Germinal center (tissue), 1 donor: ENCODE results near the gene PRUNE2.
"Not testable (repeated sequence)": the region's sequence is repeated elsewhere in the genome, so short reads cannot be mapped to it uniquely, and the experiment has no call there.

Experiments
- DNase-seq: peaks from one replicate; pipeline ENCODE4 v3.0.0; 2012; ENCODE audit warnings: mixed read lengths, low spot score

The PRUNE2 gene

DNA sequence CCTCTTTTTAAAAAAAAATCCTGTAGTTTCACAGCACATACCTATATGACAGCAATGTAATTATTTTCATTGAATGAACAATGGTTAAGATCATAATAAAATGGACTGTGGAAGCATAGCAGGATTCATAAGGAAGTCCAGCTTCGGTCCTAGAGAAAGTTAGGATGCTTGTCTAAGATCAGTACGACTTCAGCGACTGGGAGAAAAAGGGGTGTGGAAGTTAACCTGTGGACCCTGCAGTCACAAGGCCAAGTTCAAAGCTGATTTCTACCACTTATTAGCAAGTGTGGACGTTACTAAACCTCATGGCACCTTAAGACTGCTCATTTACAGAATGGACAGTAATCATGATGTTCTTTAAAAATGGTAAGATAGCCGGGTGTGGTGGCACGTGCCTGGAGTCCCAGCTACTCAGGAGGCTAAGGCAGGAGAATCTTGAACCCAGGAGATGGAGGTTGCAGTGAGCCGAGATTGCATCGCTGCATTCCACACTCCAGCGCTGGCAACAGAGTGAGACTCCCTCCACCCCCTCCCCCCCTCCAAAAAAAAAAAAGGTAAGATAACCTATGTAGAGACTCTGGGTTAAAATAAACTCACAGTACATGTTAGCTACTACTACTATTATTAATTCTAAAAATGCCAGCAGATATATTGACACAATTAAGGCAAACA lies 213.3 kb downstream of the PRUNE2 start:
- DNase-seq: no peak

DNA sequence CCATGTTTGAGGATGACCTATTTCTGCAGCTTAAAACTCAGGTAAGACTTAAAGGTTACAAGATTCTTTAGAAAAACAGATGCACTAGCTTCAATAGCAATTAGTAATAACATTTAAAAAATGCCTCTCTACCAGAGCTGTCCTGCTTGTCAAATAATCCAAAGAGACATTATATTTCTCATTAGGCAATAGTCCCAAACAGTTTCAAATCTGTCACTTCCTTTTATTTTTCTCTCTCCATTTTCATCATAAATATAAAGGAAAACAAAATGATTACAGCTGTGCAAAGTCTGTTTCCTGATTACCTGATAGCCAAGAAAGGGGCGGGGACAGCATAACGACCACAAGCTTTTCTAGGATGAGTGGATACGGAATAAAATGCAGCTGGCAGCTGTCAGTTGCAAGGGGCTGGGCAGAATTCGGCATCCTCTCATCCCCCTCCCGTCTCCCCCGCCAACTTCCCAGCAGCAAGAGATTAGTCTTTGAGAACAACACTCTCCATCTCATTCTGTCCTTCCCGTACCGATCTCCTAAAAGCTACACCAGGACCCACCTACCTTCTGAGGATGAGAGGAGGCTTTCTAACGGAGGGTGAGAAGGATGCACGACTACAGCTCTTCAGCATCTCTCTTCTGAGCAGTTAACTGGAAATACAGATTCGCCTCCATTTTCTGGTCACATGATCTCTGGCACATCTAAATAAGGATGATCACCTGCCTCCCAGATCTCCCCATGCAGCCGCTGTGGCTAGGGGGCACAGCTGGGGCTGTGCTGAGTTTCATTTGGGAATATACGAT lies 214.2 kb downstream of the PRUNE2 start:
- no peak for DNase-seq

DNA sequence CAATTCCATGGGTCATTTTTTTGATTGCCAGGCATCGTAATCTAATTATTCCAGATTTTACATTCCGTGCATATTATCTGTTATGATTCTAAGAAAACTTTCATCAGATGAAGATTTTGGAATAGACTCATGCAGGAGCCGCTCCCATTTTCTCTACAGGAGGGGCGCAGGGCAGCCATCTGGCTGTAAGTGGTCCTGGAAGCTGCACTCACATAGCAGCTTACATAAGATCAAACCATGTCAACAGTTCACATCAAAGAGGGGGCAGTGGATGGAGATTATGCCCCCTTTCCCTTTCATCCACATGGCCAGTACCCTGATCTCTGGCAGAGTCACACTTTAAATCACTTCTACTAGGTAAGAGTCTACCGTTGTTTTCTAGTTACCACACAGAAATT lies 214.9 kb downstream of the PRUNE2 start:
- no peak for DNase-seq

DNA sequence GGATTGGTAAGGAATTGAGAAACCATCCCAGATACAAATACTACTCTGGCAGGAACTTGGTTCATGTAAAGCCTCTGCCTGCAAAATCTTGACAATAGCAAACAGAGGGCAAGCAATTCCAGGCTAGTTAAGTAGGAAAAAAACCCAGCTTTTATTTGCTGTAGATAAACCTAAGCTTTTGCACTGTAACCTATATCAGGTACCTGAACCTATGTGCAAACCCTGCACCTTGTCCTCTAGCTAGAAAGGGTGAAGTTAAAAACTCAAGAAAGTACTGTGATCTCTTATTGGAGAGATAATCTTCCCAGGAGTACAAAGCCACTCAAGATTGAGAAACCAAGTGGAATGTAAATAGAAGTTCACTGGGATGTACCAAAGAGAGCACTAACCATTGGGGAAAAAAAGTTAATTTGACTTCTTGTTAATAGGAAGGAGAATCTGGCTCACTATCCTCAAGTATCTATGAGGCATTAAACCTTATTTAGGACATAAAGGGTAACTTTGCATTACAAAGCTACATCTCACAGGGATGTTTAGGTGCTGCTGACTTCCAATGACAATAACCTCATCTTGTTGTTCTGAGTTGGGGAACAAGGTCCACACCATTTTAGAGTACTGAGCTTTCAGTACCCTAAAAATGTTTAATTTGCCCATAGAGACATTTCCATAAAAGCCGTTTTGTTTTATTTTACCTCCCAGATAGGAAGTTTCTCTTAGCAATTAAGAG lies 215.5 kb downstream of the PRUNE2 start:
- no peak for DNase-seq

DNA sequence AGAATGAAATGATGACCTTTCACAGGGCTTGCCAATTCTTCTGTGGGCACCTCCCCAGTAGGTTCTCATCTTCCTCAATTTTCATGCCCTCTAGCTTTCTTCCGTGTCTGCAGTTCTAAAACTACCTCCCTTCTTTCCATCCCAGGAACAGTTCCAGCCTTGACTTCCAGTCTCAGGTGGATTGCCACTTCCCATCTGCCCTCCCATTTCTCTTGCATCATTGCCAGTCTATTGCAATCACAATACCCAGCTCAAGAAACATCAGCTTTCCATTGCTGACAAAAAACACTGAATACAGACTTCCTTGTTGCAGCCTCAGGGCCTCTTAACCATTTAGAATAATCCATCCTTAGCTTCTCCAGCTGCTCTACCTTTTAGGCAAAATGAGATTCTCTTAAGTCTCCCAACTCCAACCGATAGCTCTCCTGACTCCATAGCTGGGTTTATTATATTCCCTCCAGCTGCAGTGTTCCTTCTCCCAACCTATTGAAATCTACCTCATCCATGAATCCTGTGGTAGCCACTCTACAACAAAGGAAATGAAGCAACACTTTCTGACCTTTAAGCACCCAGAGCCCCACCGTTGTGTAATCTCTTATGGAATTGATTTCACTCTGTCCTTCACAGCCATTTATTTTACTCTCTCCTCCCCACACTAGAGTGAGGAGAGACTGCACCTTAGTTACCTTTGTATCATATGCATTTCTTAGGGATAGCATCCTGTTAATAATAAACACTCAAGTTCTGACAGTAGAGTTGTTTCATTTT lies 217.3 kb downstream of the PRUNE2 start:
- no peak for DNase-seq

DNA sequence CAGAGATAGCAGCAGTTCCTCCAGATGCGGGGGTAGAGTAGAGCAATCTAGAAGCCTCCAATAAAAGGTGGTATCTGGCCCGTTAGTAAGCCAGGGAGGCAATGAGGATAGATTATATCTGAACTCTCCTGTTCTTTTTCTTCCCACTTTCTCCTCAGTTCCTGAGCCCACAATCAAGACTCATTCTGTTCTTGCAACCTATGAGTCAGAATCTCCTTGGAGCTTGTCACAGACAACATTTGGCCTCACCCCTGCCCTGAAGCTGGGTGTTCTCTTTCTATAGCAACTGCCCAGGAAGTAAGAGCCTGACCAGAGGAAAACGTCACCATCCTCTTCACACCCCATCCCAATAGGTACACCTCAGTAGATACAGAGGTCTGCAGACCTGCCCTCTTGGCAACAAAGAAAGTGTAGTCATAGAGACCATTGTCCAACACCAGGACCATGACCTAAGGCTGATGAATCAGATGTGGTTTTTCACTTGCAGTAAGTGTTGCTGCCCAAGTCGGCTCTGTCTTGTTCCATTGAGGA lies 218.0 kb downstream of the PRUNE2 start:
- DNase-seq: no peak

DNA sequence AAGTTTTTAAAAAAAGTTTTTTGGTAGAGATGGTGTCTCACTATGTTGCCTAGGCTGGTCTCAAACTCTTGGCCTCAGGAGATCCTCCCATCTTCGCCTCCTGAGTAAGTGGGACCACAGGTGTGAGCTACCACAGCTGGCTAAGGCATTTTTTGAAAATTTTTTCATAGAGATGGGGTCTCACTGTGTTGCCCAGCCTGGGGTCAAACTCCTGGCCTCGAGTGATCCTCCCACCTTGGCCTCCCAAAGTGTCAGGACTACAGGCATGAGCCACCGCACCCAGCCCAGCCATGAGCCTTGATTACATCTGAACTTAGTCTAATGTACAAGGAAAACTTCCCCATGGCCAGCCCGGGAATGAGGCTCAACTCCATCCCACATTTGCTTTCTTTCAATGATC lies 219.2 kb downstream of the PRUNE2 start:
- no peak for DNase-seq

DNA sequence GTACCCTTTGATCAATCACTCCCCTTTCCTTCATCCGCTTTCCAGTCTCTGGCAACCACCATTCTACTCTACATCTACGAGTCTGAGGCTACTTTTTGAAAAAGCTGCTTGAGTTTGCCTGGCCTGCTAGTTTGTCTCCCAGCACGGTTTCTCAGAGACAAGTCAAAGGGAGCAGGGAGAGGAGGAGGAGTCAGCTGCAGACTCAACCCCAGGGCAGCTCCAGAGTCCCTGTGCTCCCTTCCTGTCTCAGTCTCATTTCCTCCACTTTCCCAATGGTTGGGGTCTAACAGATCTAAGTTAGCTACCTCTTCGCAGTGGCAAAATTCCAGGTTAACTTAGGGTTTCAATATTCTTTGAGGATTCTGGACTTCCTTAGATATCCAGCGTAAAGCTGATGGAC lies 221.7 kb downstream of the PRUNE2 start:
- DNase-seq: no peak

DNA sequence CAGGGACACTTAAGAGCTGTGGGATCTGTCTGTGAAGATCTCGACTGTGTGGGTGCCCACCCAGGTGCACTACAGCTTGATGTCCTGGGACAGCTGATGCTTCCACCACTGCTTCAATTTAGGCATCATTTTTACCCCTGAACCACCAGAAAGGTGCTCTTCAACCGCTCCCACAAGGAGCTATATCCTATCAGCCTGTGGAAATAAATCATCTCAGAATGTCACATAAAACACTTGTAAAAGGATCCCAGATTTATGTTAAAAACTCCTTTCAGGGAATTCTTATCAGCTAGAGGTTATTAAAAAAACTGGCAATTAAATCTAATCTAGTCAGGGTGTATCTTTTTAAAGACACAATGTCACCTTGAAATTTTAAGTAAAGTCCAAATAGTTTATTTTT lies 224.4 kb downstream of the PRUNE2 start:
- DNase-seq: no peak

DNA sequence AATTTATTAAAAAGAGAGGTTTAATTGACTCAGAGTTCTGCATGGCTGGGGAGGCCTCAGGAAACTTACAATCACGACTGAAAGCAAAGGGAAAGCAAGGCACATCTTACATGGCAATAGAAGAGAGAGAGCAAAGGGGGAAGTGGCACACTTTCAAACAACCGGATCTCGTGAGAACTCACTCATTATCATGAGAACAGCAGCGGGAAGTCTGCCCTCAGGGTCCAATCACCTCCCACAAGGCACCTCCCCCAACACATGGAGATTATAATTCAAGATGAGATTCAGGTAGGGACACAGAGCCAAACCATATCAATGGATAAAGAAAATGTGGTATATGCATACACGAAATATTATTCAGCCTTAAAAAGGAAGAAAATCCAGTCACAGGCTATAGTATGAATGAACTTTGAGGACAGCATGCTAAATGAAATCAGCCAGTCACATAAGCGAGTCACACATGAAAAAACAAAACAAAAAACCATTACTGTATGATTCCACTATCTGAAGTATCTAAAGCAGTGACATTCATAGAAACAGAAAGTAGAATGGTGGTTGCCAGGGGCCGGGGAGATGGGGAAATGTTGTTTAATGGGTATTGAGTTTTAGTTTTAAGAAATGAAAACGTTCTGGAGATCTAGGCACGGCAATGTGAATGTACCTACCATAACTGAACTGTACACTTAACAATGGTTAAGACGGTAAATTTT lies 225.0 kb downstream of the PRUNE2 start:
- no peak for DNase-seq

DNA sequence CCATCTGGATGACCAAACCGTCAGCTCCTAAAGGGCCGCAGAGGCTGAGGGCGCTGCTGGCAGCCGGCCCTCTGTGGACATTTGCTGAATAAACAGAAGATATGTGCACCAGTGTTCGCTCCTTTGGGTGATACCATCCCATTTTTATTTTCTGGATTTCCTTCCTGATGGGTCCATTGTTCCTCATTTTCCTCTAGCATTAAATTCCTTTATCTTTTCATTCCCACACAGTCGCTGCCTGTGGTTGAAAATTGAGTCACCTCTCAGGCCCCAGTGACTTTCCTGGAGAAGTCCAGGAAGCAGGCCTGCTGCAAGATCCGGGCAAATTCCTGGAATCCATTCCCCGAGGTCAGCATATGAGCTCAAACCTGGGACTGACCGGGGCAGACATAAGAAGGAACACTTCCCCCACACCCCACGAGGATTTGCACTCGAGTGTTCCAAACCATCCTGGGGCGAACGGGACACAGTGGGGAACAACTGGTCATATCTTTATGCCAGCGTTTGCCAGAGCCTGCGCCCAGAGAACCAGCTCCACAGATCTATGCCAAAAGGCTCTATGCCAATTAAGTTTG lies 228.3 kb downstream of the PRUNE2 start:
- no peak for DNase-seq

DNA sequence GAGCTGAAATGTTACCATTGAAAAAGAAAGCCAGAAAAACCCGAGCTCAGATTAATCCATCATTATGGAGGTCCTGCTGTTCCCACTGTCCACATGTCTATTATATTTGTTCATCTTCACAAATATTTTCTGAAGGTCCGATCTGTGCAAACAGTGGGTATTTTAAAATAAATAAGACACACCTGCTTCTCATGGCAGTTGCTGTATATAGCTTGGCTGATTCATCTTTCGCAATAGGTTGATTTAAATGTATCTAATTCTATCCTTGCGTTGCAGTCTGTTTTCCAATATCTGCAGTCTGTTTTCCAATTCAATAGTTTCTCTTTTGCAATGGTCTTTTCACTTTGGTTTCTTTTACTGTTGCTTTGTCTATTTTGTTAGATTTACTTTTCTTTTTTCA lies 229.1 kb downstream of the PRUNE2 start:
- no peak for DNase-seq

DNA sequence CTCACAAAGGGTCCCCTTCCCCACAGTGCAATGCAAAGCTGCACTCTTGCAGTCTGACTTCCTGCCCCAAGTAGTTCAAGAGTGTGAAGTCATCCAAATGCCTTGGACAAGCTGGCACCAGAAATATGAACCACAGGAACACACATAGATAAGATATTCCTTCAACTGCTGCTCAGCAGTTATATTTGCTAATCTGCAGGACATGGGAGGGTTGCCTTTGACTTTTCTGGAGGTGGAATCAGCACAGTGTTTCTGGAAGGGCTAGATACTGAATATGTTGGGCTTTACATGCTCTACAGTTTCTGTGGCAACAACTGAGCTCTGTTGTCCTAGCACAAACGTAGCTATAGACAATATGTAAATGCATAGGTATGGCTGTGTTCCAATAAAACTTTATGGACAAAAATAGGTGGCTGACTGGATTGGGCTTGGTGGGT lies 238.4 kb downstream of the PRUNE2 start:
- DNase-seq: no peak

DNA sequence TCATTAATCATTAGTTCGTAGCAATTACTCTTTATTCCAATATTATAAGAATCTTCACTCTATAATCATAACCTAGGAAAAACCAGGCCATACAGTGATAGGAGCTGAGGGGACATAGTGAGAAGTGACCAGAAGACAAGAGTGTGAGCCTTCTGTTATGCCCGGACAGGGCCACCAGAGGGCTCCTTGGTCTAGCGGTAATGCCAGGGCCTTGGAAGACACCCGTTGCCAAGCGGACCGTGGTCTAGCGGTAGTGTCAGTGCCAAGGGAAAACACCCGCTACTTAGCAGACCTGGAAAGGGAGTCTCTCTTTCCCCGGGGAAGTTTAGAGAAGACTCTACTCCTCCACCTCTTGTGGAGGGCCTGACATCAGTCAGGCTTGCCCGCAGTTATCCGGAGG lies 239.9 kb downstream of the PRUNE2 start:
- not testable (repeated sequence) for DNase-seq

DNA sequence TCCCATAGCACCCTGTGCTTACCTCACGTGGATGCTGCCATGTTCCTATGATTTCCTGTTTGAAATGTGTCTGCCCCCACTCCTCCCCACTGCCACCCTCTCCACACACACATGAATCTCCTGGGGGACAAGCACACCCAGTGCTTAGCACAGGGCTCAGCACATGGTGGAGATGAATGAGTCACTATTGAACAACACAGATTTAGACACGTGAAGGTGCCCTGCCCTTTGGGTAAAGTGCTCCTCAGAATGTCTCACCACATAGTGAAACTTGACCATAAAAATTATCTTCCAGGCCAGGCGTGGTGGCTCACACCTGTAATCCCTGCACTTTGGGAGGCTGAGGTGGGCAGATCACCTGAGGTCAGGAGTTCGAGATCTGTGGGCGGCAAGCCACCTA lies 240.5 kb downstream of the PRUNE2 start:
- DNase-seq: no peak

DNA sequence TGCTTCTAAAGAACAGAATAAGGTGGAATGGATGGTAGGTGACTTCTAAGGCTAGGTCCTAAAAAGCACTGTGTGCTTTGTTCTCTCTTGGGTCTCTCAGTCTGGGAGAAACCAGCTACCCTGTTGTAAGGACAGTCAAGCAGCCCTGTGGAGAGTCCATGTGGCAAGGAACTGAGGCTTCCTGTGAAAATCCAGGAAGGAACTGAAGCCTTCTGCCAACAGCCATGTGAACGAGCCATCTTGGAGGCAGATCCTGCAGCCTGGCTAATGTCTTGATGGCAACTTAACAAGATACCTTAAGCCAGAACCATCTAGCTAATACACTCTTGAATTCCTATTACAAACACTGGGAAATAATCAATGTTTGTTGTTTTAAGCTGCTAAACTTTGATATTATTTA lies 241.8 kb downstream of the PRUNE2 start:
- no peak for DNase-seq

DNA sequence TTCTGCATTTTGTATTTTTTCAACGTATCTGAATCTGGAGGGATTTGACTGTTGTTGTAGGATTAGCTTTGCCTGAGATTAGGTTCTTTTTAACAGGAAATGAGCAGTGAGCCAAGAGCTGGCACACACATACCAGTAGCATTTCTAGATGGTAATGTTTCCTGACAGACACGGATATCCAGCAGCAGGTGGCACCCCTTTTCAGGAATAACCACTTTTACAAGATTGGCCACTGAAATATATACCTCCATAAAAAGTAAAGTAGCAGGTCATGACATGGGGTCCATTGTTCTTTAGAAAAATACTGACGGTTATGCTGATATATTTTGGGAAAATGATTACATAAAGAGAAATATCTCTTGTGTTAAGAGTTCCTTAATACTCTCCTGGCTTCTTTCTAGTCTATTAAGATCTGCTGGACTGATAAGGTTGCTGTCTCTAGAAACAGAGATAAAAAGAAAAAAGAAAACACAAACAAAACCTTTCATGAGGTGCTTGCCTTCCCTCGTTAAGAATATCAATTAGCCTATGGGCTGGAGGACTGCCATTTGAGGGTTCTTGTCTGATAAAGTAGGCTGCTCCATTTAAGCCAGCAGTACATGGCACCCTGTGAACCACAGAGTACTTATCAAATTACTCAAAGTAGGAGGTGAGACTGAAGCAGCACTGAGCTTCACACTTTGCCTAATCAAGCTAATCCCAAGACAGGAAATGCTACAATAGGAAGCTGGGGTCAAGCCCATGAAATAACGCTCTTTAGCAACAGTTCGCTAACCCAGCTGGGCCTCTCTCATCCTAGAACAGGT lies 243.2 kb downstream of the PRUNE2 start:
- DNase-seq: no peak

DNA sequence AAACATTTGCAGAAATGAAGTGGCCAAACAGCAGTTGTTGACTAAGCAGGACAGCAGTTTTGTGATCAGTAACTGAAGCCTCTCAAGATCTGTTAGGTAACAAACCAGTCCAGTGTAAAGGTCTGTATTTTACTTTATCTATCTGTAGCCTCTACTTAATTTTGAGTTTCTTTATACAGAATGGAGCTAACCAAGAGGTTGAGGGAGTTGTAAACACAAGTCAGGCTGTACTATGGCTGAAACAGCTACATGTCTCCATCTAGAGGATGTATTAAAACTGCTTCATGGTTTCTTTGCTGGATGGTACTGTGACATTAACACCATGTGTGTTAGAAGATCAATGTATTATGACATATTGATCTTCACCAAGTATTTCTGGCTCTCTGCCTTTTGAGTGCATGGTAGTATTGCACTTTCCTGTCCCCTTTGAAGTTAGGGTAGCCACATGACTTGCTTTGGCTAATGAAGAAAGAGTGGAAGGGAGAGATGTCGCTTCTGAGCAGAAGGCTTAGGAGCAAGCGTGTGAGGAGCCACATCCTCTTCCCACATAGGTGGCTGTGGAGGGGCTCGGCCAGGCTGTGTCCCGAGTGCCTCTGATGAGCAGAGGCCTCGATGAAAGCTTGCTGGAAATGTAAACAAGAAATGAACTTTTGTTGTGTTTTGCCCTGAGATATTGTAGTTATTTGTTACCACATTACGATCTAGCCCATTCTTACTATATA lies 247.2 kb downstream of the PRUNE2 start:
- DNase-seq: peak; percentile 49

DNA sequence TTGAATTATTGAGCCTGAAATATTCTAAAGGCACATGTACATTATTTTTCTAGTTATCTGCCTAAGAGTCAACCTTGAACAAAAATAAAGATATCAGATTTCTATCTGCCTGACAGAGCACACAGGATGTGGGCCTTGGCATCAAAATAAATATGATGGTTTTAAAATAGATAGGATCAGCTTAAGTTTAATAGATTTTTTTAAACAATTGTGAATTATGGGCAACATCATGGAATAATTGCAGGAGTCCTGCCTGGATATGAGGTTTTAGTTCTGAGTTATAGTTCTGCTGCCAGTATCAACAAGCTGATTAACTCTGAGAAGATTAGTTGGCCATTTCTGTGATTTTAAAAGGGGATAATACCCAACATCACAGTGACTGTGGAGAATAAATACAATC lies 248.6 kb downstream of the PRUNE2 start:
- no peak for DNase-seq

DNA sequence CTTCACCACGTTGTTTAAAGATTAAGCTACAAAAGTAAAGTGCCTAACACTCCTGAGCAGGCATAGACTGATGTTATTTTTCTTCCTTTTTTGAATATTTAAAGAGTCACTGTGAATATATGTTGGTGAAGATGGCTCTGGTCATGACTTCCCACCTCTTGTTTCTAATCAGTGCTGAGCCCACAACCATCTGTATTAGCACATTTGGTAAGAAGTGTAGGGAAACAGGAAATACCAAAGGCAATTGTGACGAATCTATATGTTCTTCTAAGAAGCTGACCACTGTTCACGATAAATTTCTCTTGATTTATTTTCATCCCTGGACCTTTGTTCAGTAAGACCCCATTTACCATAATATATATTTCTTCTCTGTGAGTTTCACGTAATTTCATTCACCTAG lies 249.9 kb downstream of the PRUNE2 start:
- DNase-seq: no peak
